SK-N-SH (cell line): ENCODE measurements around the gene ZMYND8. TPM values are rescaled to one million over a fixed set of nuclear protein-coding genes. Genes with fewer than 3 reads are reported as not detected.

ENCODE experiments used
- CTCF ChIA-PET: fragments of 300-600, 350-600 bp; formaldehyde crosslinking; extraction: SDS; loops from one replicate; lab custom pipeline; 2021; lab: Yijun Ruan, JAX
- POLR2A ChIA-PET: fragments of 350-600 bp; sonication (Branson Sonifier 250); formaldehyde crosslinking; extraction: SDS; loops from one replicate; lab custom pipeline; 2020; ENCODE audit warnings: antibody characterized with exemption, inconsistent platforms; lab: Yijun Ruan, JAX
- DNase-seq: peaks from one replicate; pipeline ENCODE4 v3.0.0; 2012
- H2AFZ ChIP-seq: fragments of 200-600 bp; sonication (generic); 2 replicates; pipeline ENCODE4 v1.8.1; 2016; ENCODE audit warnings: antibody characterized with exemption, mild to moderate bottlenecking, low read depth
- H3F3A ChIP-seq: fragments of 200-600 bp; sonication (generic); replicated peaks from 2 replicates; pipeline ENCODE3; 2016; ENCODE audit warnings: antibody characterized with exemption, mild to moderate bottlenecking; ENCODE audit not compliant: insufficient read depth
- H3K27ac ChIP-seq, 2 experiments: fragments of 200-500 bp in 1 of 2; fragments of 200-600 bp in 1 of 2; sonication (Bioruptor generic) in 1 of 2; sonication (generic), shearing (Covaris generic) in 1 of 2; 2 replicates each; pipeline versions ENCODE4 v1.5.1 to v1.6.1; 2014 to 2016; ENCODE audit warnings: low read depth in 2 of 2, inconsistent platforms in 1 of 2, low read length in 1 of 2, mild to moderate bottlenecking in 1 of 2, mixed read lengths in 1 of 2
- H3K27me3 ChIP-seq: fragments of 200-600 bp; sonication (generic), shearing (Covaris generic); 2 replicates; pipeline ENCODE4 v1.6.1; 2016; ENCODE audit warnings: mixed run types; ENCODE audit not compliant: insufficient read depth
- H3K36me3 ChIP-seq, 2 experiments: fragments of 200-500 bp in 1 of 2; fragments of 200-600 bp in 1 of 2; sonication (Bioruptor generic) in 1 of 2; sonication (generic) in 1 of 2; replicated peaks in 1 of 2; 2 replicates each; pipeline versions ENCODE3 to v1.5.1; 2014 to 2016; ENCODE audit warnings: low read length in 1 of 2, mild to moderate bottlenecking in 1 of 2; ENCODE audit not compliant: insufficient read depth in 2 of 2, control insufficient read depth in 1 of 2
- H3K4me1 ChIP-seq, 2 experiments: fragments of 200-500 bp in 1 of 2; fragments of 200-600 bp in 1 of 2; sonication (Bioruptor generic) in 1 of 2; sonication (generic), shearing (Covaris generic) in 1 of 2; 2 replicates each; pipeline versions ENCODE4 v1.5.1 to v1.6.1; 2014 to 2016; ENCODE audit warnings: low read depth in 1 of 2, low read length in 1 of 2, mixed run types in 1 of 2; ENCODE audit not compliant: insufficient read depth in 2 of 2, control insufficient read depth in 1 of 2
- H3K4me2 ChIP-seq: fragments of 200-600 bp; sonication (generic), shearing (Covaris generic); 2 replicates; pipeline ENCODE4 v1.6.1; 2017; ENCODE audit warnings: mixed run types
- H3K4me3 ChIP-seq, 2 experiments: fragments of 200-500 bp in 1 of 2; fragments of 200-600 bp in 1 of 2; sonication (Bioruptor generic) in 1 of 2; sonication (generic), shearing (Covaris generic) in 1 of 2; 2 replicates each; pipeline versions ENCODE4 v1.5.1 to v1.8.1; 2014 to 2016; ENCODE audit warnings: low read depth in 2 of 2, inconsistent platforms in 1 of 2, low read length in 1 of 2, mild to moderate bottlenecking in 1 of 2, mixed read lengths in 1 of 2, moderate library complexity in 1 of 2
- H3K79me2 ChIP-seq: fragments of 200-600 bp; sonication (generic); 2 replicates; pipeline ENCODE4 v1.8.1; 2017; ENCODE audit warnings: mild to moderate bottlenecking; ENCODE audit not compliant: insufficient read depth
- H3K9ac ChIP-seq: fragments of 200-600 bp; sonication (generic); 2 replicates; pipeline ENCODE4 v1.6.1; 2017; ENCODE audit warnings: mixed run types
- H3K9me2 ChIP-seq: fragments of 200-600 bp; sonication (generic); 2 replicates; pipeline ENCODE4 v1.6.1; 2017; ENCODE audit warnings: mixed run types
- H3K9me3 ChIP-seq: fragments of 200-600 bp; sonication (generic); 2 replicates; pipeline ENCODE4 v1.6.1; 2017; ENCODE audit warnings: mixed run types, mild to moderate bottlenecking, moderate library complexity
- H4K20me1 ChIP-seq: fragments of 200-600 bp; sonication (generic); 2 replicates; pipeline ENCODE4 v1.6.1; 2017; ENCODE audit warnings: mild to moderate bottlenecking, mixed run types; ENCODE audit not compliant: insufficient read depth
- FOXJ3 ChIP-seq: sonication (generic); formaldehyde crosslinking; IDR thresholded peaks from 2 replicates; pipeline ENCODE4 v1.5.1; 2020; ENCODE audit warnings: mild to moderate bottlenecking, missing genetic modification reagents
- FOXM1 ChIP-seq: IDR thresholded peaks from 2 replicates; pipeline ENCODE4 v1.4.0; 2012; ENCODE audit warnings: low read depth, mild to moderate bottlenecking
- GATA2 ChIP-seq: sonication (generic); formaldehyde crosslinking; IDR thresholded peaks from 2 replicates; pipeline ENCODE4 v1.5.0; 2020; ENCODE audit warnings: mild to moderate bottlenecking, missing genetic modification reagents
- MXI1 ChIP-seq: IDR thresholded peaks from 2 replicates; pipeline ENCODE4 v1.6.1; 2012; ENCODE audit warnings: mild to moderate bottlenecking, low read depth, low read length, improper control_type of control experiment
- PBX3 ChIP-seq: IDR thresholded peaks from 2 replicates; pipeline ENCODE4; 2012
- POLR2AphosphoS5 ChIP-seq: IDR thresholded peaks from 2 replicates; pipeline ENCODE4 v1.6.1; 2012; ENCODE audit warnings: low read depth, low read length
- RFX5 ChIP-seq: IDR thresholded peaks from 2 replicates; pipeline ENCODE4 v1.6.1; 2012; ENCODE audit warnings: mild to moderate bottlenecking, improper control_type of control experiment, low read length
- RXRA ChIP-seq: IDR thresholded peaks from 2 replicates; pipeline ENCODE4 v1.4.0; 2012; ENCODE audit warnings: low read depth, mild to moderate bottlenecking, borderline replicate concordance
- SIN3A ChIP-seq: IDR thresholded peaks from 2 replicates; pipeline ENCODE4 v1.6.1; 2012; ENCODE audit warnings: low read depth, mild to moderate bottlenecking, low read length, moderate library complexity, borderline replicate concordance
- USF2 ChIP-seq: fragments of 150-350 bp; IDR thresholded peaks from 2 replicates; pipeline ENCODE4 v1.6.1; 2017; ENCODE audit warnings: antibody characterized with exemption, low read length, low read depth, borderline replicate concordance
- YY1 ChIP-seq: IDR thresholded peaks from 2 replicates; pipeline ENCODE4 v1.4.0; 2012; ENCODE audit warnings: low read depth, mild to moderate bottlenecking
- ZBTB33 ChIP-seq: IDR thresholded peaks from 2 replicates; pipeline ENCODE4 v1.4.0; 2012; ENCODE audit warnings: low read depth, borderline replicate concordance
- WGBS: methylation state at CpG from one replicate; pipeline ENCODE4 v1.1.6; 2017; ENCODE audit warnings: low lambda C conversion rate; 5-methylcytosine and 5-hydroxymethylcytosine counted together
- polyA plus RNA-seq, 3 experiments: library from polyadenylated mRNA; depleted of rRNA; stranded (reverse); fragments of >200 nt; gene quantifications; 2 replicates each; pipeline ENCODE4 v1.2.3, GENCODE V29; 2012
- TF ChIP-seq, protein P1 (sequence below): fragments of 200-600 bp; sonication (generic); IDR thresholded peaks from 2 replicates; pipeline ENCODE4 v1.6.1; 2017; ENCODE audit warnings: antibody characterized with exemption, mild to moderate bottlenecking, moderate library complexity
- TF ChIP-seq, protein P2 (sequence below): IDR thresholded peaks from 2 replicates; pipeline ENCODE4 v1.4.0; 2012; ENCODE audit warnings: low read depth, borderline replicate concordance

The ZMYND8 gene
- polyA plus RNA-seq, 1 of the 3 experiments (the other 2 are of a cell fraction) = 25.3 TPM

GRCh38 chr20:47244451-47244850 lies 112.0 kb downstream of the ZMYND8 start:
- Histone ChIP-seq H3K79me2 (peaks cover 58% of the 10 kb centered on the region; the same call in 1 of the 2 replicates), H3K36me3 (peaks cover 46 to 67% of the 10 kb centered on the region in 2 experiments), H3F3A (peaks cover 19% of the 10 kb centered on the region), H3K27ac (no peak overlapping the region), H3K4me1 (peaks cover 0 to 22% of the 10 kb centered on the region in 2 experiments; a peak in 2 of 4 replicates), H3K9ac (no peak overlapping the region), H3K9me3 (no peaks in the 10 kb centered on the region), H4K20me1 (peaks cover 6% of the 10 kb centered on the region), H3K4me3 (no peak overlapping the region), H3K27me3 (no peaks in the 10 kb centered on the region), H3K9me2 (no peaks in the 10 kb centered on the region), H3K4me2 (no peak overlapping the region), H2AFZ (no peak overlapping the region)
- TF ChIP-seq FOXJ3 (CRISPR knock-in tag) = no peak
- no peak for DNase-seq
- ChIA-PET CTCF (interaction anchor here (0.8 to 5.5 kb wide), 4 partner anchors 17 to 140 kb away, joined by 3 to 31 read pairs (median 4); no protein-coding TSS in a partner anchor), POLR2A (no interaction called here)
- WGBS = 93% methylated on average over 3 of the region's 3 CpGs

DNA sequence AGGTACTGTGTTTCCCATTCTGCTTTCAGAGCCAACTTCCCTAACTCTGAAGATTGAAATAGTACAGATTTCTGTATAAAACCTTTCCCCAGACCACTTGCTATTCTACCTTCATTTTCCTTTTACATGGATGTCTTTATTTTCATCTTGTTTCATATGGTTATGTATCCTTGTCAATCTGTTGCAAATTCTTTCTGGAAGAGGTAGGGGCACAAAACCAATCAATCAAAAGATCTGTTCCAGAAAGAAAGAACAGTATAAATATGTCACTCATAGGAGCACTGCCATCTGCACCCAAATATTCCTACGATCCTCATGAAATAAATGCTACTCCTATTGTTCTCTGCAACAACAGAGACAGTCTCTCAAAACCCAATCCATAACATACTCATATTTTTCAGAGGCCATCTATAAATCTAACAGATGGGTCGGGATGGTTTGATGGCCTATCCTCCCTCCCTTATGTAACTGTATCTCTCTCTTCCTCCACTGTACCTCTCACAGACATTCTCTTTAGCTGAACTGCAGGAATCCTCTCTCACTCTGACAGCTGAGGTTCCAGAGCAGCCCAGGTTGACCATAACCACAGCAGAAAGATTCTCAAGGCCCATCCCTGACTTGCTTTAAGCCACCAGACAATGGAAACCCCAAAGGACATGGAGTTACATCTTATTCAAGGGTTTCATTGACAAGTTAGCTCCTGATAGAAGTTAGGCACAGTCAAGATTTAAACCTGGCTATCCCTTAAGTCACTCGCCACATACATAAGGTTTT lies 112.8 kb downstream of the ZMYND8 start:
- WGBS = 93% methylated on average over 3 of the region's 3 CpGs
- Histone ChIP-seq H3K27ac (no peak overlapping the region; a peak in 2 of 4 replicates), H4K20me1 (peaks cover 6% of the 10 kb centered on the region), H3K36me3 (peaks cover 41 to 65% of the 10 kb centered on the region in 2 experiments), H3K4me1 (peaks cover 0 to 22% of the 10 kb centered on the region in 2 experiments; a peak in 2 of 4 replicates), H3K9ac (no peak overlapping the region), H3K4me2 (no peak overlapping the region), H3K27me3 (no peaks in the 10 kb centered on the region), H3K4me3 (no peak overlapping the region), H2AFZ (no peak overlapping the region), H3K9me3 (no peaks in the 10 kb centered on the region), H3F3A (peaks cover 20% of the 10 kb centered on the region), H3K9me2 (no peaks in the 10 kb centered on the region), H3K79me2 (peaks cover 55% of the 10 kb centered on the region; the same call in 1 of the 2 replicates)
- CTCF ChIA-PET = interaction anchor here (1.3 to 5.5 kb wide), 3 partner anchors 30 to 140 kb away, joined by 3 to 31 read pairs (median 6); no protein-coding TSS in a partner anchor
- no peak for DNase-seq
- POLR2A ChIA-PET = no interaction called here
- no peak for TF ChIP-seq FOXJ3 (CRISPR knock-in tag)
- TF ChIP-seq PBX3 = no peak
- no peak for TF ChIP-seq GATA2 (CRISPR knock-in tag)
- TF ChIP-seq MXI1 = no peak
- TF ChIP-seq RXRA = no peak
- TF ChIP-seq, protein P1, sequence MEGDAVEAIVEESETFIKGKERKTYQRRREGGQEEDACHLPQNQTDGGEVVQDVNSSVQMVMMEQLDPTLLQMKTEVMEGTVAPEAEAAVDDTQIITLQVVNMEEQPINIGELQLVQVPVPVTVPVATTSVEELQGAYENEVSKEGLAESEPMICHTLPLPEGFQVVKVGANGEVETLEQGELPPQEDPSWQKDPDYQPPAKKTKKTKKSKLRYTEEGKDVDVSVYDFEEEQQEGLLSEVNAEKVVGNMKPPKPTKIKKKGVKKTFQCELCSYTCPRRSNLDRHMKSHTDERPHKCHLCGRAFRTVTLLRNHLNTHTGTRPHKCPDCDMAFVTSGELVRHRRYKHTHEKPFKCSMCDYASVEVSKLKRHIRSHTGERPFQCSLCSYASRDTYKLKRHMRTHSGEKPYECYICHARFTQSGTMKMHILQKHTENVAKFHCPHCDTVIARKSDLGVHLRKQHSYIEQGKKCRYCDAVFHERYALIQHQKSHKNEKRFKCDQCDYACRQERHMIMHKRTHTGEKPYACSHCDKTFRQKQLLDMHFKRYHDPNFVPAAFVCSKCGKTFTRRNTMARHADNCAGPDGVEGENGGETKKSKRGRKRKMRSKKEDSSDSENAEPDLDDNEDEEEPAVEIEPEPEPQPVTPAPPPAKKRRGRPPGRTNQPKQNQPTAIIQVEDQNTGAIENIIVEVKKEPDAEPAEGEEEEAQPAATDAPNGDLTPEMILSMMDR = no peak
- TF ChIP-seq YY1 = no peak
- no peak for TF ChIP-seq USF2
- no peak for TF ChIP-seq FOXM1
- no peak for TF ChIP-seq SIN3A
- no peak for TF ChIP-seq RFX5
- TF ChIP-seq, protein P2, sequence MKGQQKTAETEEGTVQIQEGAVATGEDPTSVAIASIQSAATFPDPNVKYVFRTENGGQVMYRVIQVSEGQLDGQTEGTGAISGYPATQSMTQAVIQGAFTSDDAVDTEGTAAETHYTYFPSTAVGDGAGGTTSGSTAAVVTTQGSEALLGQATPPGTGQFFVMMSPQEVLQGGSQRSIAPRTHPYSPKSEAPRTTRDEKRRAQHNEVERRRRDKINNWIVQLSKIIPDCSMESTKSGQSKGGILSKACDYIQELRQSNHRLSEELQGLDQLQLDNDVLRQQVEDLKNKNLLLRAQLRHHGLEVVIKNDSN = no peak
- no peak for TF ChIP-seq POLR2AphosphoS5
- TF ChIP-seq ZBTB33 = no peak
